ENCODE measurements around the gene URB2.
"Not testable (repeated sequence)": the region's sequence is repeated elsewhere in the genome, so short reads cannot be mapped to it uniquely, and the experiment has no call there.

The URB2 gene

DNA sequence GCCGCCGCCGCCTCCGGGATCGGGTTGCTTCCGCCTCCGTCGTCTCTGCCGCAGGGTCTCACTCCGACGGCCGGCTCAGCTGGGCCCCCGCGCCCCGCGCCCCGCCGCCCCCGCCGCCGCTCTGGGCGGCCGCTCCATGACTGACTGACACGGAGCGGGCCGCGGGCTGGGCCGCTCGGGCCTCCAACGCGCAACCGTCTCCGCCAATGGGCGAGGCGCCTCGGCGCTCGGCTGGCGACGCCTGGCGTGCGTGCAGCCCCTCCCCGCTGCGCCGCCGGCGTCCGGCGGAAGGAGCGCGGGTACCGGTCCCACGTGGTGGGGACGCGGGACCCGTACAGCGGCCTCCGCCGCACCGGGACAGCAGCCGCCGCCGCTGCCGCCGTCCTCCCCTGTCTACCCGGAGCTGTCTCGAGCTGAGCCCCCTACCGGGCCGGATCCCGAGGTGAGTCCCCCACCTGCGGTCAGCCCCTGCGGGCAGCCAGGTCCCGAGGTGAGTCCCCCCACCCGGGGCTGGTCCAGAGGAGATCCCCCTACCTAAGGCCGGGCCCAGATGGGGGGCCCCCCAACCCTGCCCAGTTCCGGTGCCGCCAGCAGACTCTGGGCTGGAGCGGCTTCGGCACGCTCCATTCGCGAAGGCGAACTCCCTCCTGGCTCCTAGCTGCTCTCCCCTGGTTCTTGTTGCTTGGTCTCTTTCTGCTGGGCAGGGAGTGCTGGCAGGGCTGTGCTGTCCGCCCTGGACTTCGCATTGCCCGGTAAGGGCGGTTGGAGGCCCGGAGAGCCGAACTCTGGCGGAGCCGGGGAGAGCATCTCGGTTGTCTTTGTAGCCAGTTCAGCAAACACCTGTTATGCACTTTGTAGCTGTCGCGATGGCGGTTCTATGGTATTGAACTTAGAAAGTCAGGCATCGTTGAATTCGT is at the start of gene URB2, which contains the start of gene TAF5L:
Gene URB2 (plus strand): TSS at position 333 of the 917 bp plus-strand sequence. CDS start 1,387 bp downstream, outside the sequence.
Gene TAF5L (minus strand): TSS at position 208 of the 917 bp plus-strand sequence. CDS start 11,640 bp downstream, outside the sequence.
- peak; percentile 87 for DNase-seq

DNA sequence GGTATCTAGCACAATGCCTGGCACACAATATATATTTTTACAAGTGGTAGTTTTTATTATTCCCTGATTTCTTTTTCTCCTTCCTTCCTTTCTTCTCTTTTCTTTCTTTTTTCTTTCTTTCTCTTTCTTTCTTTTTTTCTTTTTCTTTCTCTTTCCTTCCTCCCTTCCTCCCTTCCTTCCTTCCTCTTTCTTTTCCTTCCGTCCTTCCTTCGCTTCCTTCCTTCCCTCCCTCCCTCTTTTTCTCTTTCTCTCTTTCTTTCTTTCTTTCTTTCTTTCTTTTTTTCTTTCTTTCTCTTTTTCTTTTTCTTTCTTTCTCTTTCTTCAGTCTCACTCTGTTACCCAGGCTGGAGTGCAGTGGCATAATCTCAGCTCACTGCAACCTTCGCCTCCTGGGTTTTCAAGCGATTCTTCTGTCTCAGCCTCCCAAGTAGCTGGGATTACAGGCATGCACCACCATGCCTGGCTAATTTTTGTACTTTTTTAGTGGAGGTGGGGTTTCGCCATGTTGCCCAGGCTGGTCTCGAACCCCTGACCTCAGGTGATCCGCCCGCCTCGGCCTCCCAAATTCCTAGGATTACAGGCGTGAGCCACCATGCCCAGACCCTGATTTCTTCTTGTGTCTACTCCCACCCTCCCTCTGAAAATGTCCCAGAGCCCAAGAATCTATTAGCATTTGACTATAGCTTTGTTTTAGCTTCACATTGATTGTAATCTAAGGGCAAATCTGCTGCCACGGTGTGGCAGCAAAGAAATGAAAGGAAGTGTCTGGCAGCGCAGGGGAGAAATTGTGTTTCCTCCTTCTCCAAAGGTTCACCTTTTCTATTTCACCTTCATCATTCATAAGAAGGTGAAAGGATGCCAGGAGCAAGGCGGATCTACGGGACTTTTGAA is 47.6 kb upstream of the URB2 start:
- DNase-seq = no peak

DNA sequence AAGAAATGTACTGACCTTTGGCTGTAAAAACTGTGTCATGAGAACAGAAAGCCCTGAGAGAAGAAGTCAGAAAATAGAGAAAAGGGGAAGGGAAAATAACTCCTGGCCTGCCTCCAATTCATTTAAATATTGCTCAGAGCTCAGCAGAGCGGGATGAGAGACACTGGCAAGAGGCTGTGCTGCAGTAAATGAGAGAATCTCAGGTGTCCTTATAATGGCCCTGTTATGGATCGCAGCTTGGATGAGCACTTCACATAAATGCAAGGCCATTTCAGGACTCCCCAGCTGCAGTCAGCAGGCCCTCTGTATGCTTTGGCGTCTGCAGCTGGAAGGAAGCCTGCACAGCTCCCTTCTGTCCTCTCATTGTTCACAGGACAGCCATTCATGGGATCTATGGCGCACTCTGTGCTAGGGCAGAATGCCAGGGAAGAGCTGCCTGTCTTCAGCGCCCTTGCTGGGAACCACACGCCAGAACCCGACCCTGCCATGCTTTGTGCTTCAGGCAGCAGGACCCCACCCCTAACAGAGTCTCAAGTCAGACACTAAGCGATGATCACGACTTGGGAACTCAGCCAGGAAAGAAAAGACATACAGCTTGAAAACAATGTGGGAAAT is 46.9 kb upstream of the URB2 start:
- no peak for DNase-seq

DNA sequence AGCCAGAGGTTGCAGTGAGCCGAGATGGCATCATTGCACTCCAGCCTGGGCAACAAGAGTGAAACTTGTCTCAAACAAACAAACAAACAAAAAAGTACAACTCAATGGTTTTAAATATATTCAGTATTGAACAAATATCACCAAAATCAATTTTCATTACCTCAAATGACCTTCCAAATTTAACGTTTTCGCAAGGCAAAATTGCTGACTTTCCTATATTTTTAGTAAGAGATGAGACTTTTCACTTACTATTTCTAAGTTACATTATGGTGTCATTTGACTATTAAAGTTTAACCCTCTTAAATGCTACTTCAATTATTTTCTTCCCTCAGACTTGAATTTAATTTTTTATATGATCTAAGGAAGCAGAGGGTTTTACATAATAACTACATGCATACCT is 44.6 kb upstream of the URB2 start:
- no peak for DNase-seq

DNA sequence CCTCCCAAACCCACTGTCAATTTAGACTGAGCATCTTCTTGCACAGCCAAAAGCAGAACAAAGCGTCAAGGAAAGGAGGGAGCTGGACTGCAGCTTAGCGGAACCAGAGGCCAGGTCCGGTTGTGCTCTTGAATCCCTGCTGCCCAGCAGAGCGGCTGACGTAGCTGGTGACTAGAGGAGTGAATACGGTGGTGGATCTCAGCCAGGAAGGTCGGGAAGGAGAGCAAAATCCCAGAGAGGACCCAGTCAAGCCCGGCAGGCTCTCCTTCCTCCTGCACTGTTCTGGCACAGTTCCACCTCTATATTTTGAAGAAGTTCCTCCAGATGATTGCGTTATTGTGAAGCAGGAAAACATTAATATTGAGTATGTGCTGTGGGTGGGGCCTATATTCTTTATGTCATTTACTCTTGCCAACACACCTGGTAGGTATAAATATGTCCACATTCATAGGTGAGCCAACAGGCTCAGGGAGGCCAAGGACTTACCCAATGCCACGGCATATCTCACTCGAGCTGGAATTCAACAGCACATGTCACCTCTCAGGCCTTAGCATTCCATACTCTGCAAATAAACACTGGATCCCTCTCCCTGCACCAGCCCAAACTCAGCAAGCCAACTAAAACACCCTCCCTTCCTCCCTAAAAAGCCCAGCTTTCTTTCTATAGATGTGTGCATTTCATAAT is 43.9 kb upstream of the URB2 start:
- no peak for DNase-seq

- DNase-seq = no peak
These were observed 43.3 kb upstream of the URB2 start for GRCh38 chr1:229582715-229583114.

DNA sequence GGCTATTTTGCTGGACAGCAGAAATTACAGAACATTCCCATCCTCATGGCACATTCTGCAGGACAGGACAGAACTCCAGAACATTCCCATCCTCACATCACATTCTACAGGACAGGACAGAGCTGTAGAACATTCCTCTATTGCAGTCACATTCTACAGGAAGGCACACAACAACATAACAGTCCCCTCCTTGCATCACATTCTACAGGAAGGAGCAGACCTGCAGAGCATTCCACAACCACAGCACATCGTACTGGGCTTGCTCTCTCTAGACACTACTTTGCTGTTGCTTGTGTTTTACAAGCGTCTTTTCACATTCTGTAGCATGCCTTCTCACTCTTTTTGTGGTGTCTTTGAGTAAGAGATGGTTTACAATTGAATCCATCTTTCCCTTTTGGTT is 40.7 kb upstream of the URB2 start:
- no peak for DNase-seq

GRCh38 chr1:229590119-229590518 is 35.9 kb upstream of the URB2 start:
- DNase-seq = no peak

- DNase-seq = no peak
These were observed 32.2 kb upstream of the URB2 start for GRCh38 chr1:229593800-229594199.

DNA sequence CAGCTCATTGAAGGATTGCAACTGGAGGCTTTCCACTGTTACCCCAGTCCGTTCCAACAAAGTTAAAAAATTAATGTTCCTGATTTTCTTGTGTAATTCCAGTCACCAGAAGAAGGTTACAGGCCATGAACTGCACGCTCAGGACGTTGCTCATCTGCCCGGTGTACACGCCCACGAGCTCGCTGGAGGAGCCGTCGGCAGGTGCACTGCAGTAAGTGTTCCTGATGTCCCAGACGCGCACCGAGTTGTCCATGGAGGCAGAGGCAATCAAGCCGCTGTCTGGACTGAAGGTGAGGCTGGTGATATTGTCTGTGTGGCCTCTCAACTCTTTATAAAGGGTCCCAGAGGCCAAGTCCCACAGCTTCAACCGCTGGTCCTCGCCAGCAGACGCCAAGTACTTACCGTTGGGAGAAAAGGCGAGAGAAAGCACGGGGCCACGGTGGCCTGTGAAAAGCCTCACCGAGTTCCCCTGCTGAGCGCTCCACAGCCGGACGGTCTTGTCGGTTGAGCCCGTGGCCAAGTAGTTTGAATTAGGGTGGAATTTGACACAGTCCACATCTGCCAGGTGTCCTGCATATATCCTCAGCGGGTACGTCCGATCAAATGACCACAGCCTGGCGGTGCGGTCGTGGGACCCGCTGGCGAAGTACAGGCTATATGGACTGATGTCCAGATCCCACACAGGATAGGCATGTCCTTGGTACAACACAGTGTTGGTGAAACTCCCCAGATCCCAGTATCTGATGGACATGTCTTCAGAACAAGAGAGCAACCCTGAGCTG is 31.6 kb upstream of the URB2 start:
- no peak for DNase-seq

GRCh38 chr1:229595876-229596275 is 30.2 kb upstream of the URB2 start:
- DNase-seq = not testable (repeated sequence)

DNA sequence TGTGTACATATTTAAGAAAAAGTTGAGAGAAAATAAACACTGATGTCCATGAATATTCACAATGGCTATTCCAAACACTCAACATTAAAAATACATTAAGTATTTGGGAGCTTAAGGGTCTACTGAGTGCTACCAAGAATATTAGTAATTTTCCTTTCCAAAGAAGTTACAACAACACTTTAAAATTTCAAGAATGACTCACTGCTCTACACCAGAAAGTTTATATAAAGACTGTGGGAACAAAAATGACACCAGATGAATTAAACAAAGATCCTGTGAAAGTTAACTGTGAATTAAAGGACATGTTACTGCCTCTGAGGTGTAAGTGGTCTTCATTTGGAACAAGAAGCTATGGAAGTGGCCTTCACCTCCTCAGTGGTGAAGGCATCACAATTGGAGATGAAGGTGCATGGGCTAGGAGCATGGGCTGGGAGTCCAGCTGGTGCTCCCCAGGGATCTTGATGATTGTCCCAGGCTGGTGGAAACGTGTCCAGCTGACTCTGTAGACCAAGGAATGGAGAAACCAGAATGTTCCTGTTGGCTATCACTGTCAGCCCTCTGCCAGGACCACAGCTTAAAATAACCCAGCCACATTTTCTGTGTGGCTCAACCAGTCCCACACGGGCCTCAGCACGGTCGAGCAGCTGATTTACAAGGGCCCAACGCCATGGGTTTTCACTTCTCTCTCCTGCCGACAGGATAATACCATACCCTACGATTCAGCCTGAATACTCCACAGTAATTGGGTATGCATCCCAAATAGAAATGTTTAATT is 28.9 kb upstream of the URB2 start:
- no peak for DNase-seq

DNA sequence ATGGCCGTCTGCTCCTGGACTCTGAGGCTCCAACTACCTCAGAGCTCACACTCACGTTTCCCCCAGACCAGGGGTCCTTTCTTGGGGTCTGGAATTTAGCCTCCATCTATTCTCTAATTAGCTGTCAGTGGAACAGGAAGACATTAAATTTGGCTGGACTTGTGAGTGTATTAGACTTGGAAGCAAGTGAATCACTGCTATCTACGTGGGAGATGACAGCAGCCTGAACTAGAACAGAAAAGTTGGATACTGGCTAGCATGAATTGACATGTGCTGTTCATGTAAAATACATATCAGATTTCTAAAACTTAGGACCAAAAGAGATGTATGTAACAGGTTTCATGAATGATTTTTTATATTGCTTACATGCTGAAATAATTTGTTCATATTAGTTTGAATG is 28.2 kb upstream of the URB2 start:
- no peak for DNase-seq

DNA sequence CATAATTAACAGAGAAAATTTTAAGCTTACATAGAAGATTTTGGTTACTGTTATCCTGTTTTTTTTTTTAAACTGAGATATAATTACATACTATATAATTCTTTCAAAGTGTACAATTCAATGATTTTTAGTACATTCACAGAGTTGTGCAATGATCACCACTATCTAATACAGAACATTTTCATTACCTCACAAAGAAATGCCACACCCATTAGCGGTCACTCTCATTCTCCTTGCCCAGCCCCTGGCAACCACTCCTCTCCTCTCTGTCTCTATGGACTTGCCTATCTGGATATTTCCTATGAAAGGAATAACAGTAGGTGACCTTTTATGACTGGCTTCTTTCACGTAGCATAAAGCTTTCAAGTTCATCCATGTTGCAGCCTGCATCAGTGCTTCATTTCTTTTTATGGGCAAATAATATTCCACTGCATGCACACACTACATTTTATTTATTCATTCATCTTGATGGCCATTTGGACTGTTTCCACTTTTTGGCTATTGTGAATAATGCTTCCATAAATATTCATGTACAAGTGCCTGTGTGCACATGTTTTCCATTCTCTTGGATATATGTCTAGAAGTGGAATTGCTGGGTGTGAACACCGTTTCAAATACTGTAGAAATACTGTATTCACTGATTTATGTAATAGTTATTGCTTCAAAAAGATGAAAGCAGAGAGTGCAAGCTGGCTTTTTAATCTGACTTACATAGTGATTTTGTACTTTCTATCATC is 26.7 kb upstream of the URB2 start:
- DNase-seq = no peak

GRCh38 chr1:229600229-229600628 is 25.8 kb upstream of the URB2 start:
- DNase-seq = no peak

- DNase-seq = no peak
These were observed 22.6 kb upstream of the URB2 start for GRCh38 chr1:229603371-229604005.

DNA sequence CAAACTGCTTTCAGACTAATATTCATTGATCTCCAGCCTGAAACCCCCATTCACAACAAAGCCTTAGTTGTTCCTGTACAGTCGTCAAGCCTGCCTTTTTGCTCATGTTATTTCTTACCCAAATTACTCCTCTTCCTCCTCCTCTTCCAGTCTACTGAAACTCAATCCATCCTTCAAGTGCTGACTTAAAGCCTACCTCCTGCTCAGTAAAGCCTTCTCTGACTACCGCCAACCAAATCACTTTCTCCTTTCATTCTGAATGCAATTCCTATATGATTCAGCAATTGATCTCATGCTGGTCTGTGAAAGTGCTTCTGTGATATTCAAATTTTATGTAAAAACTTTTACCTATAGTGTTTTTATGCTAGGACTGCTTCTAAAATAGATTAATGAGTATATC is 18.7 kb upstream of the URB2 start:
- DNase-seq = no peak

- DNase-seq = no peak
These were observed 17.5 kb upstream of the URB2 start for GRCh38 chr1:229608590-229608989.

DNA sequence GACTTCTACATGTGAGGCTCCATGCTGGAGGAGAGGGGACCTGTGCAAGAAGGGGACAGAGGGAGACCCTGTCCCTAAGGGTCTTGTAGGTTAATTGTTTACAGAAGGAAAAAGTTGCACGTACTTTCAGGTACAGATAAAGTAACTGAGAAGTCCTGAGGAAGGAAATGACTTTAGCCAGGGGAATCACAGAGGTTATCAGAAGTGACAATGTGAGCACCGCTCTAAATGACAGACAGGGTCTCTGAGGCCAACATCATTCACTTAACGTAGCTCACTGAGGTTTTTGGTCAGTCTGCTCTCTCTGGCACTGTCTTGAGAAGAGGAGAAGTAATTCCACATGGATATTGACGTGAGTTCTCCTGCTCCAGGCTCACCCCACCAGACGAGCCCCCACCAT is 12.1 kb upstream of the URB2 start:
- no peak for DNase-seq

GRCh38 chr1:229614701-229615100 is 11.3 kb upstream of the URB2 start:
- no peak for DNase-seq

All from activated naive CD4-positive, alpha-beta T cell treated with Interleukin-2 at 50 U/mL for 16 hours (primary cell).